Uterus (tissue), 2 donors: Measurements from ENCODE around the gene PANK4.

Experiments used
- POLR2A ChIP-seq, 2 donors: fragments of 450-650 bp; IDR thresholded peaks; one replicate each; pipeline ENCODE4 v1.6.1; 2016; ENCODE audit warnings: antibody characterized with exemption in 2 of 2, mild to moderate bottlenecking in 1 of 2, moderate library complexity in 1 of 2
- TF ChIP-seq, protein P1 (sequence below), 4 experiments: fragments of 200-600 bp in 2 of 4; fragments of 450-650 bp in 2 of 4; sonication (generic) in 2 of 4; IDR thresholded peaks; one replicate each; pipeline ENCODE4 v1.5.1; 2016 to 2019; ENCODE audit warnings: antibody characterized with exemption in 4 of 4, mild to moderate bottlenecking in 2 of 4, moderate library complexity in 1 of 4

DNA sequence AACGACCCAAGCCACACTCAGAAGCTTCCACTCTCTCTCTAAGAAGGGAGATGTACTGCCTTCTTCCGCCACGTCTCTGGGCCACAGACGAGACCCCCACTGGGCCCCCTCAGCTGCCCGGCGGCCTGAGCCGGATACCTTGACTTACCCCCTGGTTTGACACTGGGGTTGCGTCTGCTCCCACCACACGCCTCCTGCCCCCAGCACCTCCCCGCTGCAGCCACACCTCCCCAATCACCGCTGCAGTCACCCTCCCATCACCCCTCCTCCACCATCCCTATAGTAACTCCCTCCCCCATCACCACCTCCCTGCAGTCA is 10.7 kb downstream of the PANK4 start:
- TF ChIP-seq, protein P1, sequence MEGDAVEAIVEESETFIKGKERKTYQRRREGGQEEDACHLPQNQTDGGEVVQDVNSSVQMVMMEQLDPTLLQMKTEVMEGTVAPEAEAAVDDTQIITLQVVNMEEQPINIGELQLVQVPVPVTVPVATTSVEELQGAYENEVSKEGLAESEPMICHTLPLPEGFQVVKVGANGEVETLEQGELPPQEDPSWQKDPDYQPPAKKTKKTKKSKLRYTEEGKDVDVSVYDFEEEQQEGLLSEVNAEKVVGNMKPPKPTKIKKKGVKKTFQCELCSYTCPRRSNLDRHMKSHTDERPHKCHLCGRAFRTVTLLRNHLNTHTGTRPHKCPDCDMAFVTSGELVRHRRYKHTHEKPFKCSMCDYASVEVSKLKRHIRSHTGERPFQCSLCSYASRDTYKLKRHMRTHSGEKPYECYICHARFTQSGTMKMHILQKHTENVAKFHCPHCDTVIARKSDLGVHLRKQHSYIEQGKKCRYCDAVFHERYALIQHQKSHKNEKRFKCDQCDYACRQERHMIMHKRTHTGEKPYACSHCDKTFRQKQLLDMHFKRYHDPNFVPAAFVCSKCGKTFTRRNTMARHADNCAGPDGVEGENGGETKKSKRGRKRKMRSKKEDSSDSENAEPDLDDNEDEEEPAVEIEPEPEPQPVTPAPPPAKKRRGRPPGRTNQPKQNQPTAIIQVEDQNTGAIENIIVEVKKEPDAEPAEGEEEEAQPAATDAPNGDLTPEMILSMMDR (IDR thresholded peaks at IDR 0.05): no peak
- no peak for TF ChIP-seq POLR2A (IDR thresholded peaks at IDR 0.05)
